GM23248 (cell line): ENCODE measurements around the gene ZNF19. TPM values are rescaled to one million over a fixed set of nuclear protein-coding genes. Genes with fewer than 3 reads are reported as not detected.
"Not testable (repeated sequence)": the region's sequence is repeated elsewhere in the genome, so short reads cannot be mapped to it uniquely, and the experiment has no call there.

Experiments
- DNase-seq: peaks from one replicate; pipeline ENCODE4 v3.0.0-alpha.2; 2015
- H2AFZ ChIP-seq: fragments of 200-600 bp; sonication (generic); 2 replicates; pipeline ENCODE4 v1.6.1; 2016; ENCODE audit warnings: antibody characterized with exemption
- H3F3A ChIP-seq: fragments of 200-600 bp; sonication (generic); 2 replicates; pipeline ENCODE4 v1.6.1; 2016; ENCODE audit warnings: mild to moderate bottlenecking, antibody characterized with exemption, mixed run types; ENCODE audit not compliant: insufficient read depth
- H3K27ac ChIP-seq: fragments of 200-600 bp; sonication (generic); 2 replicates; pipeline ENCODE4 v1.5.1; 2016; ENCODE audit warnings: mild to moderate bottlenecking
- H3K27me3 ChIP-seq: fragments of 200-600 bp; sonication (generic); replicated peaks from 2 replicates; pipeline ENCODE4 v1.6.1; 2016; ENCODE audit warnings: mild to moderate bottlenecking; ENCODE audit not compliant: insufficient read depth
- H3K36me3 ChIP-seq: fragments of 200-600 bp; sonication (generic); 2 replicates; pipeline ENCODE4 v1.6.1; 2016; ENCODE audit warnings: low read depth, mild to moderate bottlenecking
- H3K4me1 ChIP-seq: fragments of 200-600 bp; sonication (generic); 2 replicates; pipeline ENCODE4 v1.6.1; 2016; ENCODE audit warnings: mild to moderate bottlenecking; ENCODE audit not compliant: insufficient read depth
- H3K4me2 ChIP-seq: fragments of 200-600 bp; sonication (generic); one replicate; pipeline ENCODE4 v1.6.1; 2016; ENCODE audit warnings: mild to moderate bottlenecking; ENCODE audit not compliant: unreplicated experiment
- H3K4me3 ChIP-seq: fragments of 200-600 bp; sonication (generic); 2 replicates; pipeline ENCODE4 v1.5.1; 2016; ENCODE audit warnings: mild to moderate bottlenecking
- H3K79me2 ChIP-seq: fragments of 200-600 bp; sonication (generic); 2 replicates; pipeline ENCODE4 v1.6.1; 2016; ENCODE audit warnings: mild to moderate bottlenecking; ENCODE audit not compliant: insufficient read depth
- H3K9ac ChIP-seq: fragments of 200-600 bp; sonication (generic); 2 replicates; pipeline ENCODE4 v1.6.1; 2016; ENCODE audit warnings: mild to moderate bottlenecking
- H3K9me2 ChIP-seq: fragments of 200-600 bp; sonication (generic); 2 replicates; pipeline ENCODE4 v1.6.1; 2016; ENCODE audit warnings: mixed run types, mild to moderate bottlenecking, moderate library complexity; ENCODE audit not compliant: insufficient read depth
- H3K9me3 ChIP-seq: fragments of 200-600 bp; sonication (generic); one replicate; pipeline ENCODE4 v1.6.1; 2017; ENCODE audit warnings: low read depth
- H4K20me1 ChIP-seq: fragments of 200-600 bp; sonication (generic); 2 replicates; pipeline ENCODE4 v1.6.0; 2016; ENCODE audit not compliant: insufficient read depth
- EZH2 ChIP-seq: fragments of 200-600 bp; sonication (generic); IDR thresholded peaks from 2 replicates; pipeline ENCODE4 v1.6.1; 2018; ENCODE audit warnings: antibody characterized with exemption, mild to moderate bottlenecking; ENCODE audit not compliant: insufficient read depth, poor library complexity, severe bottlenecking
- EZH2phosphoT487 ChIP-seq: fragments of 200-600 bp; sonication (generic); IDR thresholded peaks from 2 replicates; pipeline ENCODE4 v1.6.1; 2018; ENCODE audit warnings: antibody characterized with exemption, moderate library complexity, mild to moderate bottlenecking, low read depth; ENCODE audit not compliant: insufficient read depth
- WGBS, 2 experiments: methylation state at CpG; one replicate each; pipeline ENCODE4 v1.1.6; 2015 to 2017; ENCODE audit warnings: low lambda C conversion rate in 2 of 2, low coverage in 1 of 2; ENCODE audit errors: missing lambda C conversion rate in 2 of 2; 5-methylcytosine and 5-hydroxymethylcytosine counted together
- in situ Hi-C: fragments of 300-500 bp; cut with MboI; formaldehyde crosslinking; loops from 2 replicates; pipeline ENCODE4 v1.15.0; 2020
- polyA plus RNA-seq: library from polyadenylated mRNA; unstranded; fragments of >200 nt; fragmentation: Nextera tagmentation; extraction: Ambion mirVana; gene quantifications from 2 replicates; pipeline ENCODE4 v1.2.1, GENCODE V29; 2016
- total RNA-seq: library from RNA; depleted of rRNA; stranded (reverse); fragments of >200 nt; shearing (Covaris generic); gene quantifications from 2 replicates; pipeline ENCODE4 v1.2.3, GENCODE V29; 2014

The ZNF19 gene
- total and polyA plus RNA-seq, 2 experiments from 2014 or later: 1.3 to 1.7 TPM

DNA sequence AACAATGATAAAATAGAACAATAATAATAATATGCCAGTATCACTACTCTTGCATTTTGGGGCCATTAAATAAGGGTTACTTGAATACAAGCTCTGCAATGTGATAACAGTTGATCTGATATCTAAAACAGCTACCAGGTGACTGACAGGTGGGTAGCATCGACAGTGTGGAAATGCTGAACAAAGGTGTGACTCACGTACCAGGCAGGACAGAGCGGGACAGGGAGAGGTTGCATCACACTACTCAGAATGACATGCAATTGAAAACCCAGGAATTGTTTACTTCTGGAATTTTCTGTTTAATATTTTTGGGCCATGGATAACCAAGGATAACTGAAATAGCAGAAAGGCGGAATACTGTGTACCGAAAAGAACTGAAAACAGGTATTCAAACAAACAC is 15.8 kb upstream of the ZNF19 start:
- DNase-seq: no peak
- no peaks in the 10 kb centered on the region for H3K9me2 ChIP-seq
- no peaks in the 10 kb centered on the region for H3K36me3 ChIP-seq
- no peaks in the 10 kb centered on the region for H3K4me1 ChIP-seq
- H3K9ac ChIP-seq: no peak overlapping the region
- no peaks in the 10 kb centered on the region; the same call in 1 of the 2 replicates for H3K27me3 ChIP-seq
- no peak overlapping the region for H3K4me3 ChIP-seq
- no peak overlapping the region for H2AFZ ChIP-seq
- no peak overlapping the region for H3K27ac ChIP-seq
- no peaks in the 10 kb centered on the region for H4K20me1 ChIP-seq
- no peak for TF ChIP-seq EZH2phosphoT487
- TF ChIP-seq EZH2: no peak
- in situ Hi-C loops: no loop called here
- H3K4me2 ChIP-seq: no peak overlapping the region
- no peaks in the 10 kb centered on the region for H3K9me3 ChIP-seq
- 67 to 69% methylated on average over 5 of the region's 5 CpGs for WGBS, 2 experiments
- H3K79me2 ChIP-seq: no peaks in the 10 kb centered on the region
- no peaks in the 10 kb centered on the region for H3F3A ChIP-seq

DNA sequence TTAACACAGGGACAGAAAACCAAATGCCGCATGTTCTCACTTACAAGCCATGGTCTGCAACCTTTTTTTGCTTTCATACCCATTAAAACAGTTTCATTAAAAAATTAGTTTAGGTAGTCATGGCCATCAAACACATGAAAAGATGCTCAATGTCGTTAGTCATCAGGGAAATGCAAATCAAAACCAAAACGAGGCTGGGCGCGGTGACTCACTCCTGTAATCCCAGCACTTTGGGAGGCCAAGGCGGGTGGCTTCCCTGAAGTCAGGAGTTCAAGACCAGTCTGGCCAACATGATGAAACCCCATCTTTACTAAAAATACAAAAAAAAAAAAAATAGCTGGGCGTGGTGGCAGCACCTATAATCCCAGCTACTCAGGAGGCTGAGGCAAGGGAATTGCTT is 14.9 kb upstream of the ZNF19 start:
- H2AFZ ChIP-seq, H3K27me3 ChIP-seq, in situ Hi-C loops, DNase-seq, H3K4me1 ChIP-seq, H3K9me3 ChIP-seq, H3K4me3 ChIP-seq, H3K9ac ChIP-seq, H3K9me2 ChIP-seq, H3K79me2 ChIP-seq, H3K27ac ChIP-seq, H3K36me3 ChIP-seq, H3F3A ChIP-seq, H3K4me2 ChIP-seq, H4K20me1 ChIP-seq: not testable (repeated sequence)
- 58 to 59% methylated on average over 7 of the region's 7 CpGs for WGBS, 2 experiments

DNA sequence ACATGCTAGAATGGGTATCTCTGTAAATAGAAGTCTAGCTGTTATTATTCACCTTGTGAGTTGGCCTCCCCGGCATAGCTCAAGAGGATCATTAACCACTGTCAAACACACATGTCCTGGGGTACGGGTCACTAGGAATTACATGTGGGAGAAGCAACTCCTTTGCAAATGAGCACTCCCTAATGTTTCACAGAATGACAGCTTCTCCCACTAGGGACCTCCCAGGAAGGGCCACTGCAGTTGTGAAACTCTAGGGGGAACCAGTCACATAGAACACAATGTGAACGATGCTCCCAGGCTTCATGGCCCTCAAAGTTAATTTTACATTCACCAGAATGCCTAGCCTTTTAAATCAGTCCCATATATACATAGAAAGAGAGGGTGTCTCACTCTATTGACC is 12.4 kb upstream of the ZNF19 start:
- no peak overlapping the region for H3K4me2 ChIP-seq
- H3K9me3 ChIP-seq: no peaks in the 10 kb centered on the region
- H3K36me3 ChIP-seq: no peaks in the 10 kb centered on the region
- no peaks in the 10 kb centered on the region for H4K20me1 ChIP-seq
- no peak for DNase-seq
- H3K9ac ChIP-seq: no peak overlapping the region
- H3F3A ChIP-seq: no peaks in the 10 kb centered on the region
- in situ Hi-C loops: no loop called here
- 37 to 49% methylated on average over 3 of the region's 3 CpGs for WGBS, 2 experiments
- H3K79me2 ChIP-seq: no peaks in the 10 kb centered on the region
- no peak overlapping the region for H3K4me3 ChIP-seq
- H3K27me3 ChIP-seq: no peaks in the 10 kb centered on the region
- no peak overlapping the region for H3K27ac ChIP-seq
- no peaks in the 10 kb centered on the region for H3K4me1 ChIP-seq
- no peak overlapping the region for H2AFZ ChIP-seq
- no peaks in the 10 kb centered on the region for H3K9me2 ChIP-seq
- TF ChIP-seq EZH2: no peak
- no peak for TF ChIP-seq EZH2phosphoT487

DNA sequence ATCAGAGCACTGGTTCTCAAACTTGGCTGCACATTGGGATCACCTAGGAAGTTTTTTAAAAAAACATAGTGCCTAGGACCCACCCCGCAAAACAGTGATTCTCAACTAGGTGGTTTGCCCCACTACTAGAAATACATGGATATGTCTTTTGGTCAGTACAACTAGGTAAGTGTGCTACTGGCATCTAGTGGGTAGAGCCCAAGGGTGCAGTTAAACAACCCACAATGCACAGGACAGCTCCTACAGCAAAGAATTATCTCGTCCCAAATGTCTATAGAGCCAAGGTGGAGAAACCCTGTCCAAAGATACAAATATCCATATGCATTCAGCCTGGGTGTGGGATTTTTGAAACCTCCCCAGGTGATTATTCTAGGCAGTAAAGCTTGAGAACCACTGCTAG is 11.8 kb upstream of the ZNF19 start:
- Histone ChIP-seq H3K9ac (no peak overlapping the region), H3K36me3 (no peaks in the 10 kb centered on the region), H3K9me3 (no peaks in the 10 kb centered on the region), H3F3A (no peaks in the 10 kb centered on the region), H3K9me2 (no peaks in the 10 kb centered on the region), H4K20me1 (no peaks in the 10 kb centered on the region), H3K4me1 (no peaks in the 10 kb centered on the region), H3K27me3 (no peaks in the 10 kb centered on the region), H3K27ac (no peak overlapping the region), H3K4me3 (no peak overlapping the region), H2AFZ (no peak overlapping the region), H3K79me2 (no peaks in the 10 kb centered on the region), H3K4me2 (no peak overlapping the region)
- in situ Hi-C loops: no loop called here
- DNase-seq: no peak
- WGBS, 2 experiments: 32 to 46% methylated on average over 2 of the region's 2 CpGs
- TF ChIP-seq EZH2phosphoT487: no peak
- TF ChIP-seq EZH2: no peak

DNA sequence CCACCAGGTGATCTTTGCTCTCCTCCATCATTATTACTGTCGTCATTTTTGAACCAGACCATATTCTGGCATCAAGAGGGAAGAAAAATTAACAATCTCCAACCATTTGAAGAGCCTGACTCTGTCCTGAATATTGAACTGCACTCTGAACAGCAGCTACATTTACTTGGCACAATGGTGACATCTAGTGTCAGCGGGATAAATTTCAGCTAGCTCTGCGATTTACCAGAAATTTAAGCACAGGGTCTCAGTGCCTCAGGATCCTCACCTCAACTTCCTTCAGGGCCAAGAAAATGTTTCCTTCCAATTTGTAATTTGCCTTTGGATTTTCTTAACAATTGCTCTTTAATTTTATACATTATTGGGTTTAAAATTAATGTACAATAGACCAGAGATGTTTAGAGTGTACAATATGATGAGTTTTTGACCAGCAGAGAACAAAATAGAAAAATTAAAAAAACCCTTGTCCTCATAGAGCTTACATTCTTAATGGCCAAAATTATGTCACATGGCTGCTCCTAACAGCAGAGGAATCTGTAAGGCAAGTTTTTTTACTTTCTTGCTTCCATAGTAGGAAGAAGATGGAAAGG is 10.7 kb upstream of the ZNF19 start:
- in situ Hi-C loops: loop anchor here (5.0 kb wide), 1 partner anchor 83 kb away; no protein-coding TSS in a partner anchor
- no peak for TF ChIP-seq EZH2
- no peak for TF ChIP-seq EZH2phosphoT487
- Histone ChIP-seq H3K9ac (no peak overlapping the region), H3K4me3 (no peak overlapping the region), H3K36me3 (no peaks in the 10 kb centered on the region), H2AFZ (no peak overlapping the region), H3K9me2 (no peaks in the 10 kb centered on the region), H3K9me3 (no peaks in the 10 kb centered on the region), H3K4me2 (no peak overlapping the region), H3K27me3 (no peaks in the 10 kb centered on the region), H3K27ac (no peak overlapping the region), H3F3A (no peaks in the 10 kb centered on the region), H3K4me1 (no peaks in the 10 kb centered on the region), H4K20me1 (no peaks in the 10 kb centered on the region), H3K79me2 (no peaks in the 10 kb centered on the region)
- 1 to 3% methylated on average over 3 of the region's 3 CpGs for WGBS, 2 experiments
- peak; percentile 71 for DNase-seq
